SU-DHL-6 (cell line): ENCODE measurements around the gene ZNF862.

Source experiments
- H2AFZ ChIP-seq: fragments of 200-600 bp; sonication (generic); 2 replicates; pipeline ENCODE4 v1.6.1; 2014; ENCODE audit warnings: low read depth, mild to moderate bottlenecking, moderate library complexity, mixed read lengths, antibody characterized with exemption, low read length; ENCODE audit not compliant: severe bottlenecking
- H3F3A ChIP-seq: fragments of 200-600 bp; shearing (Covaris generic); 2 replicates; pipeline ENCODE4 v1.6.0; 2016; ENCODE audit warnings: antibody characterized with exemption, mild to moderate bottlenecking; ENCODE audit not compliant: insufficient read depth
- H3K27ac ChIP-seq: fragments of 200-600 bp; sonication (generic); 2 replicates; pipeline ENCODE4 v1.5.1; 2016; ENCODE audit warnings: low read depth, mild to moderate bottlenecking, low read length, moderate library complexity, mixed read lengths
- H3K27me3 ChIP-seq: fragments of 200-600 bp; sonication (generic), shearing (Covaris generic); 2 replicates; pipeline ENCODE4 v1.6.0; 2014; ENCODE audit warnings: mild to moderate bottlenecking, low read length
- H3K36me3 ChIP-seq: fragments of 200-600 bp; sonication (generic); 2 replicates; pipeline ENCODE4 v1.6.1; 2014; ENCODE audit warnings: mild to moderate bottlenecking, low read length, mixed read lengths
- H3K4me2 ChIP-seq: fragments of 300-600, 200-600 bp; shearing (Covaris generic), sonication (generic); 2 replicates; pipeline ENCODE4 v1.6.0; 2014; ENCODE audit warnings: low read length, low read depth, mild to moderate bottlenecking; ENCODE audit not compliant: poor library complexity, severe bottlenecking
- H3K4me3 ChIP-seq: fragments of 200-600 bp; sonication (generic); 2 replicates; pipeline ENCODE4 v1.5.1; 2014; ENCODE audit warnings: antibody characterized with exemption, low read length, mild to moderate bottlenecking, mixed read lengths; ENCODE audit not compliant: insufficient read depth, poor library complexity, severe bottlenecking
- H3K79me2 ChIP-seq: fragments of 200-600 bp; sonication (generic); 2 replicates; pipeline ENCODE4 v1.6.1; 2014; ENCODE audit warnings: mild to moderate bottlenecking, low read length, moderate library complexity; ENCODE audit not compliant: insufficient read depth
- H3K9ac ChIP-seq: fragments of 200-600 bp; sonication (generic); 2 replicates; pipeline ENCODE4 v1.7.0; 2014; ENCODE audit warnings: mild to moderate bottlenecking, low read length
- H3K9me2 ChIP-seq: fragments of 200-600 bp; sonication (generic); replicated peaks from 2 replicates; pipeline ENCODE4 v1.6.1; 2014; ENCODE audit warnings: low read length; ENCODE audit not compliant: insufficient read depth
- H3K9me3 ChIP-seq: fragments of 200-600 bp; sonication (generic); 2 replicates; pipeline ENCODE4 v1.6.1; 2014; ENCODE audit warnings: low read length, mixed read lengths; ENCODE audit not compliant: insufficient read depth
- H4K20me1 ChIP-seq: fragments of 200-600 bp; sonication (generic); 2 replicates; pipeline ENCODE4 v1.6.1; 2014; ENCODE audit warnings: low read depth, mild to moderate bottlenecking, antibody characterized with exemption, low read length, moderate library complexity, mixed read lengths
- EZH2phosphoT487 ChIP-seq: fragments of 200-600 bp; sonication (generic), shearing (Covaris generic); conservative IDR thresholded peaks from 2 replicates; pipeline ENCODE4 v1.6.1; 2018; ENCODE audit warnings: mild to moderate bottlenecking, antibody characterized with exemption, low read length, moderate library complexity, mixed read lengths
- TF ChIP-seq, protein P1 (sequence below): fragments of 200-600 bp; sonication (generic); IDR thresholded peaks from one replicate; pipeline ENCODE4 v1.5.1; 2017; ENCODE audit warnings: antibody characterized with exemption, mild to moderate bottlenecking, low read length, moderate library complexity; ENCODE audit not compliant: insufficient read depth, poor library complexity, severe bottlenecking

ZNF862 gene

DNA sequence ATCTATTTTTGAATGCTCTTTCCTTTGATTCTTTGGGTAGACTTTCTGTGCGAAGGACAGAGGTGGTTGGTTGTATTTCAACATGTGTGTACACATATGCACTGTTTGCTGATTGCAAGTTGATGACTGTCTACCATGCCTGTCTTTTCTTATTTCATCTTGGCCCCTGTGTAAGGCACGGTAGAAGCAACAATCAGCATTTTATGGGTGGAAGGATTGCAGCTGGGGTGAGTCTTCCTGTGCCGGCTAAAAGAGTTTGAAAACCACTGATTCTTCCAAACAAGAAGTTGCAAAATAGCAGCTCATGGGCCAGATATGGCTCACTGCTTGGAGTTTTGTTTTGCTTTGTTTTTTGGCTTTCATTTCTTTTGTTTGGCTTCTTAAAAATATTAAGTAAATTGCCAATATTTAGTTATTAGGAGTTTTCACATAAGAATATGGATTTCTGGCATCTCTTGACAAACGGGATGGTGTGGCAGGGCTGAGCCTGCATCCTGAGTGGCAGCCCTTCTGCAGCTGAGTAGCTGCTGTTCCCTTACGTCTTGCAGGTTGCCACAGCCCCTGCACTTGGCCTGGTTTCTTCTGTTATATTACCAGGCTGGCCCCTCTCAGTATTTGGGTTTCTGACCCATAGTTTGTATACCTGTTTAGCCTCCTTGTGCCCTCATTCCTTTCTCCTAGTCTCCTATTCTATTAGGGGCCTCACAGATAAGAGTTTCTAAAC is 7.2 kb downstream of the ZNF862 start:
- H3K4me2 ChIP-seq = no peak overlapping the region
- no peaks in the 10 kb centered on the region for H3K79me2 ChIP-seq
- no peaks in the 10 kb centered on the region for H3K36me3 ChIP-seq
- no peak overlapping the region for H3K27ac ChIP-seq
- no peaks in the 10 kb centered on the region for H4K20me1 ChIP-seq
- TF ChIP-seq, protein P1, sequence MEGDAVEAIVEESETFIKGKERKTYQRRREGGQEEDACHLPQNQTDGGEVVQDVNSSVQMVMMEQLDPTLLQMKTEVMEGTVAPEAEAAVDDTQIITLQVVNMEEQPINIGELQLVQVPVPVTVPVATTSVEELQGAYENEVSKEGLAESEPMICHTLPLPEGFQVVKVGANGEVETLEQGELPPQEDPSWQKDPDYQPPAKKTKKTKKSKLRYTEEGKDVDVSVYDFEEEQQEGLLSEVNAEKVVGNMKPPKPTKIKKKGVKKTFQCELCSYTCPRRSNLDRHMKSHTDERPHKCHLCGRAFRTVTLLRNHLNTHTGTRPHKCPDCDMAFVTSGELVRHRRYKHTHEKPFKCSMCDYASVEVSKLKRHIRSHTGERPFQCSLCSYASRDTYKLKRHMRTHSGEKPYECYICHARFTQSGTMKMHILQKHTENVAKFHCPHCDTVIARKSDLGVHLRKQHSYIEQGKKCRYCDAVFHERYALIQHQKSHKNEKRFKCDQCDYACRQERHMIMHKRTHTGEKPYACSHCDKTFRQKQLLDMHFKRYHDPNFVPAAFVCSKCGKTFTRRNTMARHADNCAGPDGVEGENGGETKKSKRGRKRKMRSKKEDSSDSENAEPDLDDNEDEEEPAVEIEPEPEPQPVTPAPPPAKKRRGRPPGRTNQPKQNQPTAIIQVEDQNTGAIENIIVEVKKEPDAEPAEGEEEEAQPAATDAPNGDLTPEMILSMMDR = no peak
- TF ChIP-seq EZH2phosphoT487 = no peak
- H2AFZ ChIP-seq = no peak overlapping the region
- no peaks in the 10 kb centered on the region for H3K9me2 ChIP-seq
- no peak overlapping the region for H3K4me3 ChIP-seq
- H3F3A ChIP-seq = no peaks in the 10 kb centered on the region
- H3K9me3 ChIP-seq = no peaks in the 10 kb centered on the region
- H3K27me3 ChIP-seq = no peaks in the 10 kb centered on the region
- no peak overlapping the region for H3K9ac ChIP-seq

GRCh38 chr7:149846021-149846420 is 7.8 kb downstream of the ZNF862 start:
- H3K9me3 ChIP-seq = no peaks in the 10 kb centered on the region
- H3K9me2 ChIP-seq = no peaks in the 10 kb centered on the region
- no peaks in the 10 kb centered on the region for H3K79me2 ChIP-seq
- H2AFZ ChIP-seq = no peak overlapping the region
- TF ChIP-seq, protein P1 = no peak
- no peak overlapping the region for H3K9ac ChIP-seq
- H3K4me2 ChIP-seq = no peak overlapping the region
- H3F3A ChIP-seq = no peaks in the 10 kb centered on the region
- H3K27ac ChIP-seq = no peak overlapping the region
- no peak overlapping the region for H3K4me3 ChIP-seq
- H3K36me3 ChIP-seq = no peaks in the 10 kb centered on the region
- no peaks in the 10 kb centered on the region for H4K20me1 ChIP-seq
- H3K27me3 ChIP-seq = no peaks in the 10 kb centered on the region

- no peaks in the 10 kb centered on the region for H3K36me3 ChIP-seq
- H3K9ac ChIP-seq = no peak overlapping the region
- H3F3A ChIP-seq = no peaks in the 10 kb centered on the region
- H3K4me2 ChIP-seq = no peak overlapping the region
- no peak overlapping the region for H2AFZ ChIP-seq
- H4K20me1 ChIP-seq = no peaks in the 10 kb centered on the region
- H3K9me2 ChIP-seq = no peaks in the 10 kb centered on the region
- H3K27me3 ChIP-seq = no peaks in the 10 kb centered on the region
- no peak overlapping the region for H3K4me3 ChIP-seq
- TF ChIP-seq, protein P1 = no peak
- TF ChIP-seq EZH2phosphoT487 = no peak
- no peaks in the 10 kb centered on the region for H3K79me2 ChIP-seq
- H3K27ac ChIP-seq = no peak overlapping the region
- H3K9me3 ChIP-seq = no peaks in the 10 kb centered on the region
Measured at GRCh38 chr7:149846436-149847046, 8.4 kb downstream of the ZNF862 start.
